Stimulated activated CD4-positive, alpha-beta T cell treated with anti-CD3 and anti-CD28 coated beads, Interleukin-2, amount 100 ng/mL, for 48 hours (primary cell): Measurements from ENCODE around the gene GRB10.
A peak's percentile ranks its signal among the peaks of the same experiment; 100 is the strongest.

Experiments
- DNase-seq, 2 donors: peaks; one replicate each; pipeline ENCODE4 v3.0.0-alpha.2; 2020

Gene GRB10

DNA sequence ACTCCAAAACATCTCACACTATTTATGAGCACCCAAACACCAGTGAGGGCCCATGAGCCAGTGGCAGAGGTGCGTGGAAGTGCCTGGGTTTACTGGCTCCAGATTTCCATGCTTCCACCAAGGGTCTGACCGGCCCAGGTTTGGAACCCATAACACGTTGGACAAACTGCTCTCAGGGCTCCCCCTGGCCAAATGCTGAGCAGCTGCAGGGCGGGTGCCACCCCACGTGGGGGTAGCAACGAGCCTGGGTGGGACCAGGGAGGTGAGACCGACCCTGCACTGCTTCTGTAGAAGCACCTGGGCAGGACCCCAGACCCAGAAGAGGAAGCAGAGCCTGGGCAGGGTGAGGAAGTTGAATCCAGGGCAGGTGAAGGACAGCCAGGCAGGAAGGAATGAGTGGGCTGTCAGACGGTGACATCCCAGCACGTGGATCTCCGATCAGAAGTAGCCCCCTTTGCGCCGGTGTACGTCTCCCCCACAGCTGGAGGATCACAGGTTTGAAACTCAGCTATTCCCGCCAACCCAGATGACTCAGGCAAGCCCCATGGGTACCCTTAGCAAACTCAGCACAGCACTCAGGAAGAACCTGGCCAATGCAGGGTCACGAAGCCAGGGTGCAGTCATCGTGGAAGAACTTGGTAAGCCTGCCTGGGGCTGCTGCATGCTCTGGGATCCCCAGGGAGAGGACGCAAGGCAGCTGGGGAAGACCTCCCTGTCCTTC, 117.1 kb downstream of the GRB10 start:
- DNase-seq, result no peak

DNA sequence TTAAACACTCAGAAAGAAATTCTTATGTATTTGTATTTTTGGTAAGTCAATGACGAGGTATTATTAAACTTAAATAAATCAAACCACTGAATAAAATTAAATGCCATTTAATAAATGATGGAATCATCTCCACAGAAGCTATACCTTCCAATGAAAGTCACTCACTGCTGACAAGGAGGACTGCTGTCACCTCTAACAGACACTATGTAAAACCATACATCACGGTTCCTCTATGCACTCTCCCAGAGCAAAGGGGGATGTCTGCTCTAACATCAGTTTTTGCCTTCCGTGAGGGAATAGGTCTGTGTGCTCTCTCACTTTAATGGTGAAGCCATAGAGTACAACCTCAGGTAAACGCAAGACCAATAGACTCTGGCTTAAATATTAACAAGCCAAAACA, 117.8 kb downstream of the GRB10 start:
- no peak for DNase-seq

DNA sequence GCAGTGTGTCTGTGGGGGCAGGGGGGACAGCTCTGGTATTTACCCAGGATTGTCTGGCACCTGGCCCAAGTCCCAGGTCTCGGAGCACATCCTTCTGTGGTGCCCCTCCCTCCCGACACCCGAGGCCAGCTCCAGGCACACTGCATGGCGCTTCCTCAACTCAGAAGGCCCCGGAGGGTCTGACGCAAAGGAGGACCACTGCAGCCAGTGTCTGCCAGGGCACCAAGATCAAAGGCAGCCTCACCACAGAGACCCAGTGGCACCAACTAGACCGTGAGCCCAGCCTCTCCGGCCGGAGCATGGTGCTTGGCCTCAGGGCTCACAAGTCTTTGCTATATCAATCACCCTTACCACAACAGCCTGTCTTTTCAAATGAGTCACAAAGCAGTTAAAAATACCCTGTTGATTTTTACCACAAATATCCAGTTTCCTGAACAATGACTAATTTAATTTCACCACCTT, 118.2 kb downstream of the GRB10 start:
- no peak for DNase-seq

DNA sequence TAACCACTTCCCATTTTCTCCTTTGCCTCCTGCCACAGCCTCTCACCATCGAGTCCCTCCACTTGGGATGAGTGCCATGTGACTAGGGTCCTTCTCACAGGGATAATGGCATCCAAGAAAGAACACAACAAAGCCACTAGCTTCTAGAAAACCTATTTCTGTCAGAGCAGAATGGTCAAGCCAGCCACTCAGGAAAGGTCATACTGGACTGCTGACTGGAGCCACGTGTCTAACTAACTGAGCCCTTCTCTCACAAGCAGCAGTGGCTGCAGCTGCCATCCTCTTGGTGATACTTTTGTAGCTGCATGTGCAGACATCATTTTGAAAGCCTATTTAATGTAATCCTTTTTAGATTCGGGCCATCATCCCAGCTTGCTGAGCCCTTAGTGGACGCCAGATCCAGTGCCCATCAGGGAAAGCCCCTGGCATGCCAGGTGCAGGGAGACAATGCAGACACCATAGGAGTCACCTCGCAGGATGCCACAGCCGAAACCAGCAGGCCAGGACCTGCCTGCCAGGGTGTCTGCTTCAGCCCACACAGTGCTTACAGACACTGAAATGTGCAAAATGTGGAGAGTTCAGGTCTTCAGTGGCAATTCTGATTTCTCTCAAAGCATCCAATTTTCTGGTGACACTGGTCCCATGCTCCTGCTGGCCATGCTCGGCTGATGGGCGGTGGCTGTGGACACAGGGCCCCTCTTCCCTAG, 119.1 kb downstream of the GRB10 start:
- no peak for DNase-seq

DNA sequence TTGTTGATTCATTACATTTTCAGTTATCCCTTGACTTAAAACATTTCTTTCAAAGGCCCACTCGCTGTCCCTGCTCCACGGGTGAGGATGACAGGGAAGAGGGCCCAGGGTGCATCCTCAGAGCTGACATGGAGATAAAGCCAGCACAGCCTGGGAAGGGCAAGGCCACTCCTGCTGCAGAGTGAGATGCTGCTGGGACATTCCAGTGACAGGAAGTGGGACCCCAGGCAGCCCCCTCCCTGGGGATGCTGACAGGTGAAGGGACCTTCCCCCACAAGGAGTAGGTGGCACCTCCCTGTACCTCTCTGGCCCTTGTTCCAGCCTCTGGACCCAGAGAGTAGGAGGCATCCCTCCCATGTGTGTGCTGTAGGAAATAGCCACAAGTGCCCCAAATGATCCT, 119.7 kb downstream of the GRB10 start:
- DNase-seq, result no peak

DNA sequence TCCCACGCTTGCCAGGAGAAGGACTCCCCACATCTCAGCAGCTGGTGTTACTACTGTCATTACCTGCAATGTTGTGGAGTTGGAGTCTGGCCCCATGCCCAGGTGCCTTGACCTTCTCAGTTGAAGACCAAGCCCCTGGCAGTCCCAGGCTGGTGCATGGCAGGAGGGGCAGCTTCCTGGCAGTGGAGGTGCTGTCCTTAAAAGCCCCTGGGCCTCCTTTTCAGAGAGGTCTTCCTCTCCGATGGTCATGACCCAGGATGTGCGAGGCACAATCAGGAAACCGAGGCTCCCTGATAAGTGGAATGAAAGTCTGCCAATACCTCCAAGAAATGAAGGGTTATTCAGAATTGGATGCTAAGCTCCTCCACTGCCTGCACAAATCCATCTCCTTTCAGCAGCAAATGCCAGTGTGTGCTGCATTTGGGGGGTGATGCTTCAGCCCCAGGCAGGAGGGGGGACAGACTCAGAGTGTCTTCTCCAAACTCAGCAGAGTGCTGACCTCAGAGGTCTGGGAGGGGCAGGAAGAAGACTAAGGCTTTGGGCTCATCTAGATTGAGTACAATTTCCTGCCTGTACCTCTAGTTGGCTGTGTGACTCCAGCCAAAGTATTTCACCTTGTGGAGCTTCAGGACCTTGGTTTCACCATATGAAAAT, 120.5 kb downstream of the GRB10 start:
- DNase-seq, result no peak

DNA sequence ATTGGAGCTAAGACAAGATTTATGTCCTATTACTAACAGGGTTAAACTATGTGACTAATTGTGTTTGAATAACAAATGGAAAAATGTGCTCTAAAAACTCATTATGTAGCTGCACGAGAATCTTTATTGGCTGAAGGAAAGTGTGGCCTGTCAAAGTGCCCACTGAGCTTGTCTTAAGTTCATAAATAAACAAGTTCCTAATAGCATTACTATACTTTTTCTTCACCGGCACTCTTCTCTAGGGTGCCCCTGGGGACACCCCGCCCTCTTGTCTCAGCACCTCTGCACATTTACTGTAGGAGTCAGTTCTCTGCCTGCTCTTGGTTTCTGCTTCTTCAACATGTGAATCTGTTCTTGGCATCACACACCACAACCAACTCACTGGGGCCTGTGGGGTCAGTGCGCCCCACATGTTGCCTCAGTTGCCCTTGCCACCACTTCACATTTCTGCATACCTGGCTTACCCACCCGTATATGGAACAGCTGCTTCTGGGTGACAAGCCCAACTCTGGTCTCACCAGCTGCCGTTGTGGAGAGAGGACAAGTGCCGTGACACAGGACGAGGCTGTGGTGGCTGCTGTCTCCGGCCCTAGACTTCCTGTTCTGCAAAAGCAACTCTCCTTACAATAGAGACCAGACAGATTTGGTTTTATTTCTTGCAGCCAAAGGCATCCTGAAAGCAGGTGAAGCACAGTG, 121.2 kb downstream of the GRB10 start:
- DNase-seq, result no peak

DNA sequence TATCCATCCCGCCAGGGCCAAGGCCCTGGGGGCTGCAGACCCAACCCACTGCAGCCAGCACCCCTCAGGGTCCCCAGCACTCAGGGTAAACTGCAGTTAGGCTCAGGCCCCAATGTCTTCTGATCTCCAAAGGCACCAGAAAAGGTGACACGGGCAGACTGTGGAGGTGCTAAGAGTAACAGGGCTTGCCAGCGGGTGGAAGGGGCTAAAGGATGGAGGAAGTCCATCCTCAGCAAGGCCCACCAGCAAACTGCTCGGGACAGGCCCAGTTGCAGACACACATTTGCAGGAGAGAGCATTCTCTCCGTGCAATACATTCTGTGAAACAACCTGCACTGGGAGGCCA, 121.9 kb downstream of the GRB10 start:
- no peak for DNase-seq

DNA sequence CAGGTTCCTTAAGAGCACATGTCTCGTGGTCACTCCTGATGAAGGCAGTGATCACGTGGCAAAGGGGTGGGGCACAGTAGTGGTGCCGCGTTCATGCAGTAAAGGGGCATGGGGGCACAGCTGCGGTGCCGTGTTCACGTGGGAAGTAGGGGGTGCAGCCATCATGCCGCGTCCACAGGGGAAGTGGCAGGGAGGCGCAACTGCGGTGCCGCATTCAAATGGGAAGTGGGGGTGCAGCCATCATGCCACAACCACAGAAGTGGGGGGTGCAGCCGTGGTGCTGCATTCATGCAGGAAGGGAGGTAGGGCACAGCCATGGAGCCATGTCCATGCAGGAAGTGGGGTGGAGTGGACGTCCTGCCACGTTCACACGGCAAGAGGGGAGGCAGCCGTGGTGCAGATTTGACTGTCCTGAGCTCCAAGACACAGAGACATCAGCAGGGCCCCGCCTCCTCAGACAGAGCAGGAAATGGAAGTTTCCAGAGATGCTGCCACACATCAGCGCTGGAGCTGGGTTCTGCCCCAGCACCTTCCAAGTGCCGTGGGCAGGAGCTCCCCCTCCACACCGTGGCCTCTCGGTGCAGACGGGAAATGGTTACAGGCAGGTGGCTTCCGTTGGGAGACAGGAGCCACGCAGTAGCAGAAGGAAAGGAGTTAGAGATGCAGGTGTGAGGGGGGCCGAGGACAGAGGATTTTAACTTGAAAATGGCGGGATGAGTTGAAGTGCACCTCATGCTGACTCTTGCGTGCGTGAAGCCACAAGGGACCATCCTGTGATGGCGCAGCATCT, 122.5 kb downstream of the GRB10 start:
- DNase-seq, result peak in 1 of 2 donors; percentile 15

DNA sequence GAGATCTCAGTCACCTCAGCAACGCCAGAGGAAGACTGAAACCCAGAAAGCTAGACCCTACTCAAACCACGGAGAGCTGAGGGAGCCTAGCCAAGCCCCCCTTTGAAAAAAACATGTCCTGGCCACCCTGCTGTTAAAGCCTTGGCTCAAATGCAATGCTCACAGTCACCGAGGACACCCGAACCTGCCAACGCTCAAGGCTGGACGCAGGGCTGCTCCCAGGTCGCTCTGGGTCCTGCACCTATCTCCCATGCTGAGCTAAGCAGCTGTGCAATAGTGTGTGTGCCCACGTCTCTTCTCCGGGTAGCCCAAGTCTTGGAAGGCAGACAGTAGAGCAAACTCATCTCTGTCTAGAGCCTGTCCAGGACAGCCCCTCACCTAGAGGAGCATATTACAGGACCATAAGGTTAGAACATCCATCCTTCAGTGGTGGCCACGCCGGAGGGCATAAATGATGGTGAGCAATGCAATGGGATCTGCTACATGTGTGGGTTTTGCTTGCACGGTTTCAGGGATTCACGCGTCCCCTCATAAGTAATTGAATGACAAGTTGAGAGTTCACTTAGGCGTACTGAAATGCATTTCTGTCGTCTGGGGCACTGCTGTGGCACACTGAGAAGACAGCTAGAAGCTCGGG, 123.2 kb downstream of the GRB10 start:
- no peak for DNase-seq

DNA sequence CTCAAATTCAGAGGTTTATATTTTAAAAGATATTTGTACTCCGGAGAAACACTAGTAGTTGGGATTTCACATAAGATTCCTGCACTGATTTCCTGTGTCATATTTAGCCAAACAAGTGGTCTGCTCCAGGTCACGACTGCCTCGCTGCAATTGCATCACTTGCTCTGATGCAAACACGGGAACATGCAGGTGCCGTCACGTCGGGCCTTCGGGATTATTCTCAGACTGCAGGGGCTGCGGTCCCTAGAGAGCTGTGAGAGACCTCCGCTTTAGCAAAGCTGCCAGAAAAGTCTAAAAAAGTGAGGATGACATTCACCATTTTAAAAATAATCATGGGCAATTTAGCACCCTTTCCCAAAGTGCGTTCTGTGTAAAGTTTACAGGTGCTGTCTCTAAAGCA, 124.0 kb downstream of the GRB10 start:
- no peak for DNase-seq

DNA sequence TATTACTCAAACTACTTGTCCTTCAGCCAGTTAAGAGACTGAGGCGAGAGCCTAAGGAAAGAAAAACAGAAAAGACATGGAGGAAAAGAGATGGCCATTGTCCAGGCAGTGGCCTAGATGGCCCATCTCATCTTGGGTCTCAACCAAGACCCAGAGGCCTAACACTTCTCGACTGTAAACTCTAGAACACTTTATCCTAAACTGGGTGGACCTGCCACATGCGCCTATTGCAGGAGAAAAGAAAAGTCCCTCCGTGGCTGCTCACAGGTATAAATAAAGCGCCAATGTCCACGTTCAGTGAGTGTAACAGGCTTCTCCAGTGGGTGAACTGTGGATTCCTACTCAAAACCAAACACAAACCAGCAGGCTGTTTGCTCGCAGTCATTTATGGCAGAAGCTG, 124.8 kb downstream of the GRB10 start:
- DNase-seq, result no peak

DNA sequence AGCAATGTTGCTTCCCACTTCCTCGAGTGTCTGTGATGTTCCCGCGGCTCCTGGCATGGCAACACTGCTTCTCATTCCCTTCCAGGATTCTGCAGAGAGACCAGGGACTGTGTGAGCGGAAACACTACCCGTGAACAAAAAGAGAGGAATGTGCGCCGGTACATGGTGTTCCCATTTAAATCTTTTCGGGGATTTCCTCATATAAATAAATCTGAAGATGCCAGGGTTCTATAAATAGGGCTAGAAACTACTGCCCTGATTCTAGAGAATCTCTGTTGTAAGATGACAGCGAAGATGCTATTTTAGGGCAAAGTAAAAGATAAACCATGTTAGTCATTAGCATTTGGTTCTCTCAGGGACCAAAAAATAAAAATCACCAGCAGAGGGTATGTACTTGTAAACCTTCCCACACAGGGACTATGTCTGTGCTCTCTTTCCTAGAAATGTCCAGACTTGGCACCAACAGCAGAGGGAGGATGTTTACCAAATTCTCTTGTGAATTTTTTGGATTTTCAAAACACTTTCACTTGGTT, 125.3 kb downstream of the GRB10 start:
- no peak for DNase-seq

DNA sequence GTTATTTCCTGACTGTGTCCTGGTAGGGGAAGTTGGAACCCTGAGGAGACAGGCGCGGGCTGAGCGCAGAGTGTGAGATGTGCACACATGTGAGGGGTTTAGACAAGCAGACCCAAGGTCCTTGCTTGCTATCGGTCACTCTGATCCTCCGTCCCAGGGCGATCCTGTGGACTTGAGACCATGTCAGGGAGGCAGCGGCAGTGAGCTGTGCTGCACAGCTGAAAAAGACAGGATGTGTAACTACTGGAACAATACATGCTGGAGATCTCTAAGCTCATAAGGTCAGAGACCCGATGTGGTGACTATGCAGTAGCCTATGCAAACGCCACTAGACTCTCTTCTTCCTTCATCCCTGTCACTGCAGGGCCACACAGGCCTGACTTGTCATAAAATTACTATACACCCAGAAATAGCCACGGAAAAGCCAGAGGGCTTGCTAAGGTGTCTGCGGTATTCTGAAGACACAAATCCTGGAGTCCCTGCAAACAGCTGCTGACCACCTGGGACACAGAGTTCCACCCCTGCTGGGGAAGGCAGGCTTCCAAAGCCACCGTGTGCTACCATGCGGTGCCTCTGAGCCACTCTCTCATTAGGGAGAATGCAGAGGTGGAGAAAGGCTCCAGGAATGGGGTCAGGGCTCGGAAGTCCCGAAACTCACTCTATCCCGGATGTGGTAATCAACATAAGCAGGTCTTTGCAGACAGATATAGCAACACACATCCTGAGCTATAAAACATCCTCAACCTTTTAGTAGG, 126.4 kb downstream of the GRB10 start:
- DNase-seq, result no peak

DNA sequence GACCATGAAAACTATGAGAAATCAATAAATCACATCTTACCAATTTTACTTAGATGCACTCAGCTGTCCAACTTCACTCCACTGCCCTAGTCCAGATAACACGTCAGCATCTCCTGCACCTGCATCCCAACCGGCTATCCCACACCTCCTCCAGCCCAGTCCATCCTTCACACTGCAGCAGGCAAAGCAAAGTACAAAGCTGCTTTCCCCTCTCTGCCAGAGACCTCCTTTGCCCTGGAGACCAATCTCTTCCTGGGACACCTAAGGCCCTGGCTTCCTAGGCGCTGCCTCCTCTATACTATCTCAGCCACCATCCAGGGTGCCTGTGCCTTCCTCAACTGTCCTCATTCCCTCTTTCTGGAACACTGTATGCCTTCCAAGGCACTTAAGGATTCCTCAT, 127.2 kb downstream of the GRB10 start:
- no peak for DNase-seq

DNA sequence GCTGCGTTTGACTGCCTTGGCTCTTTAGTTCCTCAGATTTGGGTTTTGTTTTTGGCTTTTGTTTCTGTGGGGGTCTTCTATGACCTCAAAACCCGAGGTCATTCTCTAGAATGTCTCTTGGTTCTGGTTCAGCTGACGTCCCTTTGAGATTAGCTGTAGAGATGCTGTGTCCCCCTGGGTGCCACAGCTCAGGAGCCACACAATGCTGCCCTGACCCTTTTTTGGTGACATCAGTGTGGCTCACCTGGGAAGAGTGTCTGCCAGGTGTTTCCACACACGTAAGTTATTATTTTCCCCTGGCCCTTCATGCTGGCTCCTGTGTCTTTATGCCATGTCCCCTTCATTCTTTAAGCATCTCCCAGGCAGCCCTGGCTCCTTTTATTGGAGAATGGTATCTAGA, 127.7 kb downstream of the GRB10 start:
- DNase-seq, result no peak

DNA sequence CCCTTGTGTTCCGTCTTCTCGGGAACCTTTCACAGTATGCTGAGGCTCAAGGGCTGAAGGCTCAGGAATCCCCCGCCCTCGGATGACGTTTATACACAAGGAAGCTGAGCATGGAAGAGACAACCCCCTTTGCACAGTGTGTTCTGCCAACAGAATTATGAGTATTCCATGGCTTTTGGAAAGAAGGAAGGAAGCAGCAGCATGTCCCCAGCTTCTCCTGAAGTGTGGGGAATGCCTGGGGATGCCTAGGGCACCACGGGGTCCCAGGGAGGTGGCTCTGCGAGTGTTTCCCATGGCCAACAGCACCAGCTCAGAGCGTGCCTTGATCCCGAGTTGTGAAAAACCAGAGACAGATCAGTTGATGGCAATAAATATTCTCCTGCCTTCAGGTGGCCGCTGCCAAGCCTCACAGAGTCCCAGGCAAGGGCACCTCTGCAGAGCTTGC, 128.7 kb downstream of the GRB10 start:
- DNase-seq, result no peak

DNA sequence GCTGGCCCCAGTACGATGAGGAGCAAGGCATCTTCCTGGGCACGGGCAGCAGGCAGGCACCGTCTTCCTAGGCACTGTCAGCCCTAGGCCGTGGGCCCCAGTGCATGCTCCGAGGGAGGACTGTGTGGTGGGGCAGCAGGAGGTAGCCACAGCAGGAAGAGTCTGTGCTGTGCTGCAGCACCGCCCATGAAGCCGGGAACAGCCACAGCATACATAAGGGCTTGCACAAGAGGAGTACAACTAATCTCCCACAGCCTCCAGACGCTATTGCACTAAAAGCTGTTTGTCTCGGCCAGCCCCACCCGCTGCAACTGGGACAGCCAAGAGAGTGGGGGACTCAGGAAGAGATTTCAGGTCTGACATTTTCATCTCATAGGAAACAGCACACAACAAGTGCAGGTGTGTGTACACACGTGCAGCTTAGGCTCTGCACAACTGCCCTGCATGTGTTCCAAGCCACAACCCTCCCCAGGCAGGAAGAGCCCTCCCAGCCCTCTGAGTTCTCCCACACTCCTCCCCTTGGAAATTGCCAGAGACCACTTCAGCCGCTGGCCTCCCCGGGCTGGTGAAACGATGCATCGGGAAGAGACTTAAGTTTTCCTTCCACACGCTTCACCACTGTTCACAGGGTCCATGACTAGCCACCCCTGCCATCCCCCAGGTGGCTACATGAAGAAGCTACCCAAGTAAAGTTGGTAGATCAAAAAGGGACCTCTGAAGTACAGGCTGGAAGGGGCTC, 129.4 kb downstream of the GRB10 start:
- DNase-seq, result no peak

DNA sequence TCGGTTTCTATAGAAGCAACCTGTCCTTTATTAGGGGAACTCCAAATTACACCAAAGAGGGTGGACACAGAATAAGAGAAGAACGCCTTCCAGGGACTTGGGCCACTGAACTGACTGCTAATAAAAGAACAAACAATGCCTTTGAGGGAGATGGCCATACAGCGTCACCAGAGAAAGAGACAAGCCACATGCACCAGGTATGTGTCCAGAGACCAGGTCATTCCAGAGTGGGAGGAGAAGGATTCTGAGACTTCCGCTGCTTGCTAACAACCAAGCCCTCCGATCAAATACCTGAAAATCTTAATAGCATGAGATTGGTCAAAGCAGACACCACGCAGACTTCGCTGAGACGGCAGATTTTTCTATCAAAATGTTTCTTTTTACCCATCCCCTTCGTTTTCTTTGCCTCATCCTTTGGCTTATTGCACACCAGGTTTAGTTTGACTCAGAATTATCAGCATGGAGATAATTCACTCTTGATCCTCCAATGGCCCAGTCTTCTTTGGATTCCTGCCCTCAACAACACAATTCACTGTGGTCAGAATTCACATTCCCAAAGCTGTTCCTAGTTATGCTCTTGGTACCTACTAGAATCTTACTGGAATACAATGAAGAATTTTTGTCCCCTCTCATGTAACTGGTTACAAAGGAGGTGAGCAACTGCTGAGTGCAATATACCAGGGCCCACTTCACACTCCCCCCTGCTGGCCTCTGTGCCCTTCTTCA, 130.1 kb downstream of the GRB10 start:
- DNase-seq, result no peak
